DOHH2 (cell line): ENCODE results near the gene COL19A1.

ENCODE experiments used
- CTCF ChIP-seq: fragments of 200-600 bp; sonication (generic); IDR thresholded peaks from one replicate; pipeline ENCODE4 v1.5.1; 2014; ENCODE audit warnings: antibody characterized with exemption, mild to moderate bottlenecking, low read depth, low read length; ENCODE audit not compliant: poor library complexity, severe bottlenecking
- EZH2phosphoT487 ChIP-seq: fragments of 200-600 bp; sonication (generic); IDR thresholded peaks from 2 replicates; pipeline ENCODE4 v1.6.1; 2017; ENCODE audit warnings: borderline replicate concordance, mild to moderate bottlenecking, antibody characterized with exemption, low read length, moderate library complexity, mixed read lengths

- no peak for TF ChIP-seq CTCF
- no peak for TF ChIP-seq EZH2phosphoT487
Observed at GRCh38 chr6:70073637-70074036, 207.3 kb downstream of the COL19A1 start.
